T-helper 17 cell (primary cell): Measurements from ENCODE around the gene ELF1. TPM values are rescaled to one million over a fixed set of nuclear protein-coding genes. Genes with fewer than 3 reads are reported as not detected.
"Not testable (repeated sequence)": the region's sequence is repeated elsewhere in the genome, so short reads cannot be mapped to it uniquely, and the experiment has no call there.

Experiments
- ATAC-seq: fragments of 150-1000 bp; cut with Tn5 transposase; 2 replicates; pipeline ENCODE4 v1.10.0; 2021; ENCODE audit warnings: mild to moderate bottlenecking, moderate library complexity
- DNase-seq, 3 donors: peaks; one replicate each; pipeline versions ENCODE4 v3.0.0 to v3.0.0-alpha.2; 2020 to 2021
- H3K9me3 ChIP-seq: one replicate; pipeline ENCODE4 v1.7.0; 2013; ENCODE audit warnings: low read length, mild to moderate bottlenecking; ENCODE audit not compliant: control insufficient read depth, poor library complexity, severe bottlenecking
- H3K27ac Mint-ChIP-seq: one replicate; pipeline ENCODE4 v1.8.0; 2022; ENCODE audit warnings: mild to moderate bottlenecking, moderate library complexity, mixed read lengths
- H3K27me3 Mint-ChIP-seq: one replicate; pipeline ENCODE4 v1.8.0; 2022; ENCODE audit warnings: mixed read lengths
- H3K36me3 Mint-ChIP-seq: one replicate; pipeline ENCODE4 v1.8.0; 2022; ENCODE audit warnings: low read depth, mixed read lengths
- H3K4me1 Mint-ChIP-seq: one replicate; pipeline ENCODE4 v1.8.0; 2022; ENCODE audit warnings: mild to moderate bottlenecking, mixed read lengths
- H3K4me3 Mint-ChIP-seq: one replicate; pipeline ENCODE4 v1.8.0; 2022; ENCODE audit warnings: mild to moderate bottlenecking, moderate library complexity, mixed read lengths
- total RNA-seq, 4 donors: library from RNA in 2 of 4; stranded (reverse) in 2 of 4; gene quantifications; one replicate each; pipeline ENCODE4 v1.2.3 and lab custom pipeline; 2022 to 2026

Gene ELF1
- total RNA-seq, 2 donors from 2014 or later, result 197 to 232 TPM

- H3K27me3 Mint-ChIP-seq, result no peaks in the 10 kb centered on the region
- H3K4me1 Mint-ChIP-seq, result peaks cover 15% of the 10 kb centered on the region
- DNase-seq (no peak), ATAC-seq (no peak)
- H3K36me3 Mint-ChIP-seq, result no peaks in the 10 kb centered on the region
- H3K9me3 ChIP-seq, result no peaks in the 10 kb centered on the region
- peak overlapping the region; percentile 97 for H3K27ac Mint-ChIP-seq
- H3K4me3 Mint-ChIP-seq, result peak overlapping the region; percentile 81
Observed at GRCh38 chr13:40922437-40923040, 96.6 kb downstream of the ELF1 start.

GRCh38 chr13:40920826-40921225 lies 98.3 kb downstream of the ELF1 start:
- H3K36me3 Mint-ChIP-seq, result peaks cover 4% of the 10 kb centered on the region

DNA sequence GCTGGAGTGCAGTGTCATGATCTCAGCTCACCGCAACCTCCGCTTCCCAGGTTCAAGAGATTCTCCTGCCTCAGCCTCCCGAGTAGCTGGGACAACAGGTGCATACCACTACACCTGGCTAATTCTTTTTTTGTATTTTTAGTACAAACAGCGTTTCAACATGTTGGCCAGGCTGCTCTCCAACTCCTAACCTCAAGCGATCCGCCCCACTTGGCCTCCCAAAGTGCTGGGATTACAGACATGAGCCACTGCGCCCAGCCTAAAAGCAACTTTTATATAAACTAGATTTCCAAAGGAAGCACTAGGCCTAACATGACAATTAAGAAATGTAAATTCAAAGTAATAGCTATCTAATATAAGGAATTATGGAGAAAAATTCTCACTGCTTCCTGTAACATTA lies 99.2 kb downstream of the ELF1 start:
- H3K36me3 Mint-ChIP-seq, DNase-seq, H3K27me3 Mint-ChIP-seq, H3K9me3 ChIP-seq, ATAC-seq: not testable (repeated sequence)
- peaks cover 33% of the 10 kb centered on the region for H3K4me1 Mint-ChIP-seq
- peak overlapping the region; percentile 98 for H3K4me3 Mint-ChIP-seq
- peak overlapping the region; percentile 97 for H3K27ac Mint-ChIP-seq

More at GRCh38 chr13:40920826-40921225, 98.3 kb downstream of the ELF1 start:
- no peaks in the 10 kb centered on the region for H3K9me3 ChIP-seq
- Mint-ChIP-seq H3K27ac (peak overlapping the region; percentile 97), H3K4me3 (peak overlapping the region; percentile 98), H3K27me3 (no peaks in the 10 kb centered on the region), H3K4me1 (peaks cover 26% of the 10 kb centered on the region)
- DNase-seq (no peak), ATAC-seq (no peak)

DNA sequence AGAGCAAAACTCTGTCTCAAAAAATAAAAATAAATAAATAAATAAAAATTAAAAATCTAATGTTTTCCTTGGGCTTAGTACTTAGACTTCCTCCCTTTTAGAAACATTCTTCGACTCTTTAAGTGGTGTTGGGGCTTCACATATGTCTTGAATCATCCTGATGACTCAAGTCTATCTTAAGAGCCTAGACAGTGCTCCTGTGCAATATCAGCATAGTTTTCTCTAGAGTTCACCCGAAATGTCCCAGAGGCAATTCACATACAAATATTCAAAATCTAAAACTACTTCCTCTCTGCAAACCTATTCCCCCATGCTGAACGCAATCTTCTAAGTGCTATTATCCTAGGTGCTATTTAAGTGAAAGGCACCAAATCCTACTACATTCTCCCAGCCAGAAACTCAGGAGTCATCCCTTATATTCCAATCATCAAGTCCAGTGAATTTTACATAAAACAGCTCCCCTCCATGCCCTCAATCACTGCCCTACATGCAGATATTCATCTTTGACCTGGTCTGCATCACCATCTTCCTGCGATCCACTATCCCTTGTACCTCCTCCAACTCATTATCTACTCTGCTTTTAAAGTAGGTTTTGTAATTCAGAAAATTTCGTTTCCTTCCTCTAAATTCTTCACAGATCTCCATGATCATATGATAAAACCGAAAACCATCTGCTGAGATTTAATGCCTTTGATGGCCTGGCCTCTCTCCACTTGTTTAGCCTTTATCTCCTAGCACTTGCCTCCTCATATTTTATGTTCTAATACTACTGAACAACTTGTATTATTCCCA lies 102.7 kb downstream of the ELF1 start:
- H3K4me1 Mint-ChIP-seq, result peaks cover 34% of the 10 kb centered on the region
- H3K27ac Mint-ChIP-seq, result no peak overlapping the region
- peaks cover 4% of the 10 kb centered on the region for H3K36me3 Mint-ChIP-seq
- H3K4me3 Mint-ChIP-seq, result peak overlapping the region; percentile 41
- no peaks in the 10 kb centered on the region for H3K27me3 Mint-ChIP-seq
- DNase-seq, result no peak
- no peaks in the 10 kb centered on the region for H3K9me3 ChIP-seq
- ATAC-seq, result no peak

GRCh38 chr13:40914863-40915262 lies 104.3 kb downstream of the ELF1 start:
- not testable (repeated sequence) for ATAC-seq, H3K4me3 Mint-ChIP-seq, DNase-seq, H3K9me3 ChIP-seq, H3K36me3 Mint-ChIP-seq, H3K27me3 Mint-ChIP-seq, H3K27ac Mint-ChIP-seq
- peaks cover 28% of the 10 kb centered on the region for H3K4me1 Mint-ChIP-seq

DNA sequence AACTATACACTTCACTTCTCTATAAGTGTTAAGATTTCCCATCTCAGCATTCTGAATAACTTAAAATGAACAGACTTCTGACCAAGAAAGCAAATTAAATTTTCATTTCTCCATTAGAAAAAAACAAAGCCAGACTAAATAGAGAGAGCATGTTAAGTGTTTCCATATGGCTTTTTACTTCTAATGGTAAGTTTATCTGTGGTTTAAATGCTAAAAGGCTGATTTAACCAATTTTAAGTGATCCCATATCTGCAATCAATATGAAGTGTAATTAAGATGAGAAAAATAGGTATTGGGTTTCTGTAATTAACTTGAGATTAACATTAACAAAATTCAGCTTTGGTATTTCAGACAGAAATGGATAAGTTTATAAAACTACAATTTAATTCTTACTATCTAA lies 107.8 kb downstream of the ELF1 start:
- H3K9me3 ChIP-seq, result no peaks in the 10 kb centered on the region
- Mint-ChIP-seq H3K36me3 (no peaks in the 10 kb centered on the region), H3K4me1 (peaks cover 20% of the 10 kb centered on the region), H3K27ac (peak overlapping the region; percentile 9), H3K4me3 (no peak overlapping the region), H3K27me3 (no peaks in the 10 kb centered on the region)
- DNase-seq (no peak), ATAC-seq (no peak)

DNA sequence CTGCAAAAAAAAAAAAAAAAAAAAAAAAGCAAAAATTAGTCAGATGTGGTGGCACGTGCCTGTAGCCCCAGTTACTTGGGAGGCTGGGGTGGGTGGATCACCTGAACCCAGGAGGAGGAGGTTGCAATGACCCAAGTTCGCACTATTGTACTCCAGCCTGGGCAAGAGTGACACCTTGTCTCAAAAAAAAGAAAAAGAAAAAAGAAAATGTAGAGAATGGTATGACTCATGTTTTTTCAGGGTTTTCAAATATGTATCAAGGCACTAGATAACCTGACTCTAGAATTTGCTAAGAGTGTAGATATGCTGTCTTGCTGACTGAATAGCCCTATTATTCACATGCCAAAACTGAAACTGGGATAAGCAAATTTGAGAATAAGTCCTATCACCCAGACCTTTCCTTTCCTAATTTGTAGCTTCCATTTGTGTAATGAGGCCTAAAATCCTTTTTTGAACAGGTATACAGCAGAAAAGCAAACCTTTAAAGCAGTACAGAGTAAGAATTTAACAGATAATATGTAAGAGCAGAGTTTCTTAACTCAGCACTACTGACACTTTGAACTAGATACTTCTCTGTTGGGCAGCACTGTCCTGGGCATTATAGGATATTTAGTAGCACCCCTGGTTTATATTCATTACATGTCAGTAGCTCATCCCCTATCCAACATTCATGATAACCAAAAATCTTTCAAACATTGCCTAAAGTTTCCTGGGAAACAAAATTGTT lies 108.6 kb downstream of the ELF1 start:
- ATAC-seq (no peak), DNase-seq (no peak)
- Mint-ChIP-seq H3K4me3 (no peak overlapping the region), H3K36me3 (no peaks in the 10 kb centered on the region), H3K27me3 (no peaks in the 10 kb centered on the region), H3K4me1 (peaks cover 15% of the 10 kb centered on the region), H3K27ac (peak overlapping the region; percentile 9)
- no peaks in the 10 kb centered on the region for H3K9me3 ChIP-seq

DNA sequence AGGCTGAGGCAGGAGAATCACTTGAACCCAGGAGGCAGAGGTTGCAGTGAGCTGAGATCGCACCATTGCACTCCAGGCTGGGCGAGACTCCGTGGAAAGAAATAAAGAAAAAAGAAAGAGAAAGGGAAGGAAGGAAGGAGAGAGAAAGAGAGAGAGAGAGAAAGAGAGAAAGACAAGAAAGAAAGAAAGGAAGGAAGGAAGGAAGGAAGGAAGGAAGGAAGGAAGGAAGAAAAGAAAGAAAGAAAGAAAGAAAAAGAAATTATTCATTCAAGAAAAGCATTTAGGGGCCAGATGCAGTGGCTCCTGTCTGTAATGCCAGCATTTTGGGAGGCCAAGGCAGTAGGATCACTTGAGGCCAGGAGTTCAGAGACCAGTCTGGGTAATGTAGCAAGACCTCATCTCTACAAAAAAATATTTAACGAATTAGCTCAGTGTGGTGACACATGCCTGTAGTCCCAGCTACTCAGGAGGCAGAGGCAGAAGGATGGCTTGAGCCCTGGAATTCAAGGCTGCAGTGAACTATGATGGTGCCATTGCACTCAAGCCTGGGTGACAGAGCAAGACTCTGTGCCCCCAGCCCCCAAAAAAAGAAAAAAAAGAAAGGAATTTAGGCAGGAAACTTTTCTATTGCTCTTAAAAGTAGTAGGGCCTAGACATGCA lies 109.4 kb downstream of the ELF1 start:
- H3K36me3 Mint-ChIP-seq, H3K27me3 Mint-ChIP-seq, DNase-seq, H3K4me1 Mint-ChIP-seq, H3K4me3 Mint-ChIP-seq, ATAC-seq, H3K9me3 ChIP-seq: not testable (repeated sequence)
- H3K27ac Mint-ChIP-seq, result peak overlapping the region; percentile 24

- Mint-ChIP-seq H3K4me1 (peaks cover 8% of the 10 kb centered on the region), H3K27me3 (no peaks in the 10 kb centered on the region), H3K27ac (no peak overlapping the region), H3K4me3 (no peak overlapping the region), H3K36me3 (no peaks in the 10 kb centered on the region)
- ATAC-seq (no peak), DNase-seq (no peak)
- H3K9me3 ChIP-seq, result no peaks in the 10 kb centered on the region
Observed at GRCh38 chr13:40908546-40908945, 110.6 kb downstream of the ELF1 start.

DNA sequence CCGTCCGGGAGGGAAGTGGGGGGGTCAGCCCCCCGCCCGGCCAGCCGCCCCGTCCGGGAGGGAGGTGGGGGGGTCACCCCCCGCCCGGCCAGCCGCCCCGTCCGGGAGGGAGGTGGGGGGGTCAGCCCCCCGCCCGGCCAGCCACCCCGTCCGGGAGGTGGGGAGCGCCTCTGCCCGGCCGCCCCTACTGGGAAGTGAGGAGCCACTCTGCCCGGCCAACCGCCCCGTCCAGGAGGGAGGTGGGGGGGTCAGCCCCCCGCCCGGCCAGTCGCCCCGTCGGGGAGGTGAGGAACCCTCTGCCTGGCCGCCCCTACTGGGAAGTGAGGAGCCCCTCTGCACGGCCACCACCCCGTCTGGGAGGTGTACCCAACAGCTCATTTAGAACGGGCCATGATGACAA lies 118.1 kb downstream of the ELF1 start:
- not testable (repeated sequence) for ATAC-seq, H3K27ac Mint-ChIP-seq, H3K27me3 Mint-ChIP-seq, H3K9me3 ChIP-seq, H3K36me3 Mint-ChIP-seq, DNase-seq, H3K4me1 Mint-ChIP-seq, H3K4me3 Mint-ChIP-seq

GRCh38 chr13:40900568-40900967 lies 118.5 kb downstream of the ELF1 start:
- not testable (repeated sequence) for DNase-seq, H3K27ac Mint-ChIP-seq, H3K4me1 Mint-ChIP-seq, H3K9me3 ChIP-seq, H3K36me3 Mint-ChIP-seq, H3K27me3 Mint-ChIP-seq, ATAC-seq, H3K4me3 Mint-ChIP-seq

DNA sequence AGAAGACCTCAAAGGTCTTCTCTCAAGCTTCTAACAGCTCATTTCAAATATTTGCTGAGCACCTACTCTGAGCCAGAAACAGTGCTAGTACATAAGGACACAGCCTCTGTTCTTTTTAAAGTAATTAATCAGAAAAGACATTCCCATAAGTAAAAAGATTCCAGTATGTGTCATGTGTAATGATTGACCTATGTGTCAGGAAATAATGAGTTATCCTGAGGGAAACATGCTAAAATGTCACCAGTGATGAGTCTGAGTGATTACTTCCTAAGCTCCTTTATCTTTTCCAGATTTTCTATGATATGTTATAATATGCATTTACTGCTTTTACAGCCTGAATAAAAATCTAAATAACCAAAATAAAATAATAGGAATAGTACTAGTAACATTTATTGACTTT lies 122.1 kb downstream of the ELF1 start:
- no peak overlapping the region for H3K27ac Mint-ChIP-seq
- ATAC-seq, result no peak

More for the DNA sequence above, 122.1 kb downstream of the ELF1 start:
- Mint-ChIP-seq H3K4me1 (no peaks in the 10 kb centered on the region), H3K4me3 (no peak overlapping the region), H3K27me3 (no peaks in the 10 kb centered on the region), H3K36me3 (peaks cover 2% of the 10 kb centered on the region)
- no peak for DNase-seq
- no peaks in the 10 kb centered on the region for H3K9me3 ChIP-seq
